Right cardiac atrium (tissue), 5 donors: ENCODE data around the gene CAPRIN2. TPM values are rescaled to one million over a fixed set of nuclear protein-coding genes. Genes with fewer than 3 reads are reported as not detected.

Experiments
- ATAC-seq, 2 donors: fragments of 200-7000 bp; cut with Tn5 transposase; one replicate each; pipeline versions ENCODE4 v1.8.0 to v1.9.1; 2020; ENCODE audit warnings: moderate library complexity in 2 of 2, mild to moderate bottlenecking in 1 of 2
- DNase-seq, 3 donors: peaks; one replicate each; pipeline ENCODE4 v3.0.0-alpha.2; 2020
- H3K27ac ChIP-seq: one replicate; pipeline ENCODE4 v1.5.1; 2013; ENCODE audit warnings: mild to moderate bottlenecking, low read length, control low read depth, moderate library complexity
- H3K27me3 ChIP-seq: one replicate; pipeline ENCODE4 v1.6.1; 2013; ENCODE audit not compliant: control insufficient read depth, insufficient read depth
- H3K4me1 ChIP-seq: one replicate; pipeline ENCODE4 v1.6.1; 2013; ENCODE audit warnings: low read length; ENCODE audit not compliant: control insufficient read depth, insufficient read depth
- H3K4me3 ChIP-seq: one replicate; pipeline ENCODE4 v1.5.1; 2013; ENCODE audit warnings: low read length, control low read depth
- H3K9me3 ChIP-seq: one replicate; pipeline ENCODE4 v1.6.1; 2013; ENCODE audit warnings: low read length; ENCODE audit not compliant: control insufficient read depth
- WGBS: extraction: QIAGEN DNeasy Blood & Tissue Kit; methylation state at CpG from one replicate; pipeline ENCODE4 v1.1.7; 2013; 5-methylcytosine and 5-hydroxymethylcytosine counted together
- intact Hi-C, 4 donors: fragments of 100-400 bp; cut with DNase I; formaldehyde crosslinking; loops; one replicate each; pipeline versions ENCODE4 v1.11.0 to v1.14.0; 2022 to 2023
- polyA plus RNA-seq: library from polyadenylated mRNA; stranded (reverse); fragments of 200-250 nt; gene quantifications from one replicate; pipeline ENCODE4 v1.2.3, GENCODE V29; 2013
- total RNA-seq, 4 donors: library from RNA; stranded (reverse); fragmentation: NEBNext Ultra II Directional; extraction: Animal tissue kit (Norgen Biotek cat#: 25700); gene quantifications; one replicate each; pipeline ENCODE4 v1.2.1, GENCODE V29; 2021
- donor health status: healthy with polysubstance abuse.
- donor health status: DM: no; HTN: yes; CAD: no.
- donor health status: DM: no; HTN: no; CAD: no.
- donor health status: DM: no; HTN: yes; CAD: no; lungs with severe emphysema.
- donor health status: DM: yes; HTN: yes; CAD: no.

CAPRIN2 gene
- total and polyA plus RNA-seq, 5 donors: 18.6 to 39.6 (median 30.2) TPM

GRCh38 chr12:30679241-30679640 lies 75.5 kb downstream of the CAPRIN2 start:
- Histone ChIP-seq H3K4me1 (no peaks in the 10 kb centered on the region), H3K27me3 (no peaks in the 10 kb centered on the region), H3K27ac (no peak overlapping the region), H3K4me3 (no peak overlapping the region), H3K9me3 (no peaks in the 10 kb centered on the region)
- WGBS: 81% methylated on average over 1 of the region's 1 CpG
- ATAC-seq (no peak), DNase-seq (no peak)
- intact Hi-C loops: no loop called here

- Histone ChIP-seq H3K27me3 (no peaks in the 10 kb centered on the region), H3K4me1 (no peaks in the 10 kb centered on the region), H3K4me3 (no peak overlapping the region), H3K27ac (no peak overlapping the region), H3K9me3 (no peaks in the 10 kb centered on the region)
- intact Hi-C loops: no loop called here
- ATAC-seq (no peak), DNase-seq (no peak)
- 93% methylated on average over 1 of the region's 1 CpG for WGBS
These were observed 76.5 kb downstream of the CAPRIN2 start for GRCh38 chr12:30678221-30678620.

GRCh38 chr12:30661210-30661609 lies 93.5 kb downstream of the CAPRIN2 start:
- H3K4me1 ChIP-seq: no peaks in the 10 kb centered on the region
- no peaks in the 10 kb centered on the region for H3K9me3 ChIP-seq
- intact Hi-C loops: no loop called here
- ATAC-seq (no peak), DNase-seq (no peak)
- WGBS: 74% methylated on average over 4 of the region's 4 CpGs
- H3K4me3 ChIP-seq: no peak overlapping the region
- H3K27me3 ChIP-seq: no peaks in the 10 kb centered on the region
- no peak overlapping the region for H3K27ac ChIP-seq

Other genes with a start within 250 kb of the CAPRIN2 start
- 10 to 100 TPM; 26.5 to 30.8 (median 29.4) TPM for gene IPO8, start 59.1 kb downstream of the CAPRIN2 start, total RNA-seq
- gene IPO8, start 59.1 kb downstream of the CAPRIN2 start, polyA plus RNA-seq: 7.8 TPM
- 1 to 10 TPM; 3.8 to 4.9 (median 4.1) TPM for gene TSPAN11, start 171.8 kb upstream of the CAPRIN2 start, total RNA-seq
- 2.8 TPM for gene TSPAN11, start 171.8 kb upstream of the CAPRIN2 start, polyA plus RNA-seq